CD8-positive, alpha-beta memory T cell (primary cell): ENCODE results near the gene RMI1. TPM values are rescaled to one million over a fixed set of nuclear protein-coding genes. Genes with fewer than 3 reads are reported as not detected.

ENCODE experiments used
- CTCF ChIA-PET: fragments of 350-600 bp; sonication (Branson Sonifier 250); formaldehyde crosslinking; loops from one replicate; lab custom pipeline; 2021; ENCODE audit warnings: antibody characterized with exemption; lab: Charles Lee
- POLR2A ChIA-PET: fragments of 350-600 bp; sonication (Branson Sonifier 250); formaldehyde crosslinking; loops from one replicate; lab custom pipeline; 2021; ENCODE audit warnings: antibody characterized with exemption; lab: Charles Lee
- DNase-seq, 5 donors: peaks; one replicate each; pipeline versions ENCODE4 v3.0.0 to v3.0.0-alpha.2; 2020 to 2022; ENCODE audit warnings: mixed read lengths in 1 of 5
- H3K27ac ChIP-seq: one replicate; pipeline ENCODE4 v1.7.0; 2013; ENCODE audit warnings: low read depth, mild to moderate bottlenecking, low read length, moderate library complexity
- H3K27me3 ChIP-seq: 2 replicates; pipeline ENCODE4 v1.7.0; 2013; ENCODE audit warnings: low read length, mild to moderate bottlenecking; ENCODE audit not compliant: insufficient read depth, poor library complexity, severe bottlenecking
- H3K36me3 ChIP-seq: 2 replicates; pipeline ENCODE4 v1.7.0; 2013; ENCODE audit warnings: mild to moderate bottlenecking, low read length, moderate library complexity; ENCODE audit not compliant: insufficient read depth
- H3K4me1 ChIP-seq: 2 replicates; pipeline ENCODE4 v1.7.0; 2013; ENCODE audit warnings: mild to moderate bottlenecking, low read length, moderate library complexity; ENCODE audit not compliant: insufficient read depth
- H3K4me3 ChIP-seq: 2 replicates; pipeline ENCODE4 v1.7.0; 2013; ENCODE audit warnings: mild to moderate bottlenecking, low read length
- H3K9me3 ChIP-seq: 2 replicates; pipeline ENCODE4 v1.7.0; 2013; ENCODE audit warnings: mild to moderate bottlenecking, low read length
- H3K27ac Mint-ChIP-seq, 8 donors: one replicate each; pipeline ENCODE4 v1.8.0; 2020 to 2021; ENCODE audit warnings: mixed read lengths in 8 of 8, mild to moderate bottlenecking in 6 of 8, inconsistent platforms in 3 of 8, moderate library complexity in 3 of 8
- H3K27me3 Mint-ChIP-seq, 2 donors: one replicate each; pipeline ENCODE4 v1.8.0; 2020 to 2021; ENCODE audit warnings: mixed read lengths in 2 of 2, mild to moderate bottlenecking in 1 of 2, moderate library complexity in 1 of 2
- H3K36me3 Mint-ChIP-seq, 3 donors: one replicate each; pipeline ENCODE4 v1.8.0; 2020 to 2021; ENCODE audit warnings: mixed read lengths in 3 of 3, inconsistent platforms in 1 of 3, mild to moderate bottlenecking in 1 of 3
- H3K4me1 Mint-ChIP-seq, 3 donors: one replicate each; pipeline ENCODE4 v1.8.0; 2020 to 2021; ENCODE audit warnings: mixed read lengths in 3 of 3, inconsistent platforms in 1 of 3, mild to moderate bottlenecking in 1 of 3
- H3K4me3 Mint-ChIP-seq, 7 donors: one replicate each; pipeline ENCODE4 v1.8.0; 2020 to 2021; ENCODE audit warnings: mixed read lengths in 7 of 7, mild to moderate bottlenecking in 6 of 7, moderate library complexity in 4 of 7, inconsistent platforms in 2 of 7
- H3K9me3 Mint-ChIP-seq, 5 donors: one replicate each; pipeline ENCODE4 v1.8.0; 2020 to 2022; ENCODE audit warnings: mixed read lengths in 5 of 5, mild to moderate bottlenecking in 3 of 5, moderate library complexity in 2 of 5, inconsistent platforms in 1 of 5
- polyA plus RNA-seq: library from polyadenylated mRNA; unstranded; fragments of 300-500 nt; fragmentation: Illumina TruSeq; gene quantifications from one replicate; pipeline ENCODE4 v1.2.3, GENCODE V29; 2021
- total RNA-seq, 2 experiments: library from RNA; stranded (reverse); gene quantifications; one replicate each; pipeline ENCODE4 v1.2.3, GENCODE V29; 2021

The RMI1 gene
- total and polyA plus RNA-seq, 3 experiments from 2014 or later, result 5.9 to 29.3 (median 29.0) TPM

DNA sequence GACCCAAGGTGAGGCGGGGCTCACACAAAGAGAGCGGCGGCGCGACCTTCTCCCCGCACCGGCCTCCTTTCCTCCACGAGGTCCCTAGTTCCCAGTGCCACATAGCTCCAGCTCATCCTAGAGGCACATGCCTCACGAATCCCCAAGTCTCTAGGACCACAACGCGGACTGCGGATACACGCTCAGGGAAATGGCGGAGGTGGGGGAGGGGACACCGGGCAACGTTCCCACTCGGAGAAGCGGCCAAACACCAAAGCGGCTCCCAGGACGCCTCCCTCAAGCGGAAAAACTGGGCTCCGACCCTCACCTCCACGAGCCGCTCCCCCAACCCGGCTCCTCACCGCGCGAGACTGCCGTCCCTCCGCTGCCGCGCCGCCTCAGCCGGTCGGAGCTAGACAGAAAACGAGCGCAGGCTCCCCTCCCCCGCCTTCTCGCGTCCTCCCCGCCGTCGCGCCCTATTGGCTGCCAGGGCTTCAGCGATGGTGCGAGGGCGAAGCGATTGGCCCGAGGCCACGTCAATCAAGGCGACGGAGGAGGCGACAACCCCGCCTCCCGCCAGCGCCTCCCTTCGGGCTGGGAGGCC lies 702 bp upstream of the RMI1 start, which contains the start of gene HNRNPK:
TSS of gene HNRNPK (minus strand) at position 404 of the 583 bp plus-strand sequence. CDS start 1,963 bp downstream, outside the sequence.
- peaks cover 0 to 10% of the 10 kb centered on the region in 2 donors for H3K27me3 Mint-ChIP-seq
- Histone ChIP-seq H3K4me3 (peak within 1 kb of the TSS; percentile 82), H3K4me1 (peaks cover 41% of the 10 kb centered on the region), H3K36me3 (peaks cover 30% of the 10 kb centered on the region), H3K27ac (peak within 1 kb of the TSS; percentile 94), H3K27me3 (no peaks in the 10 kb centered on the region), H3K9me3 (no peaks in the 10 kb centered on the region)
- peak within 1 kb of the TSS; percentile 97 to 99 (median 99) for H3K27ac Mint-ChIP-seq
- ChIA-PET CTCF (interaction anchor here (0.6 to 1.5 kb wide), 7 partner anchors 16 to 272 kb away, joined by 3 to 7 read pairs (median 3); partner anchors contain the start of genes KIF27 and UBQLN1), POLR2A (interaction anchor here (0.6 to 3.3 kb wide), 12 partner anchors 9 to 1961 kb away, joined by 3 to 28 read pairs (median 6); partner anchors contain the start of genes IDNK, KIF27, NAA35 and UBQLN1)
- peaks cover 10 to 58% (median 20%) of the 10 kb centered on the region in 3 donors for H3K36me3 Mint-ChIP-seq
- peak; percentile 99 to 100 (median 100) for DNase-seq
- peaks cover 0 to 2% (median 0%) of the 10 kb centered on the region in 5 donors for H3K9me3 Mint-ChIP-seq
- H3K4me3 Mint-ChIP-seq, result peak within 1 kb of the TSS; percentile 91 to 100 (median 98)
- H3K4me1 Mint-ChIP-seq, result peaks cover 51 to 64% (median 58%) of the 10 kb centered on the region in 3 donors

DNA sequence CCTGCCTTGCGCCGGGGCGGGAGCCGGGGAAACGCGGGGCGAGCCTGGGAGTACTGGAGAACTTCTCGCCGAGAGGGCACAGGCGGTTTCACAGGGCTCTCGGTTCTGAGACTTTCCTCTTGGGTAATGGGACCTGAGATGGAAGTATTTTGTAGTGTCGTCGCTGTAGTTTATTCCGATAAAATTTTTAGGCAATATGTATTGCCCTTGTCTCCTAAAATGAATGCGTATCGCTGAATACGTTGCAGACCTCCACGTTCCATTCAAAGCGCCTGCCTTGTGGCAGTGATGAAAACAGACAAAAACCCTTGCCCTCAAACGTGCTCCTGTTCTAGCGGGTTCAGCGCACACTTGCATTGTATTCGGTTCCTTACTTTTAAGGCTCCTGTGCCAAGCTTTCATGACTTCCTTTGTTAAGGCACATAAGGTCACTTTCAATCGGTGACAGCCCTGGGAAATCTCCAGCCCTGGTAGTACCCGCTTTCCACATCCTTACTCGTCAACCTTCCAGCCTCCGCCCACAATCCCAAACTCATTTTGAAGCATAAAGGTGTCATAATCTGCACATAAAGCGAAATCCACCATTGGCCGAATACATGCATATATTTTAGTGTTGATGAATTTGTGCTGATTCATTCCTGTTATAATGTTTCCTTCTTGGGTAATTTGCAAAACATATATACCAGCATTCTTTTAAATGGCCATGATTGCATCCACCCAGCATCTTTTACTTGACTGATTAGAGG lies 694 bp downstream of the RMI1 start:
- peaks cover 37 to 50% (median 44%) of the 10 kb centered on the region in 3 donors for H3K4me1 Mint-ChIP-seq
- ChIA-PET POLR2A (interaction anchor here (1.0 to 3.3 kb wide), 9 partner anchors 20 to 1959 kb away, joined by 3 to 28 read pairs (median 5); partner anchors contain the start of genes KIF27, NAA35 and UBQLN1), CTCF (interaction anchor here (1.1 to 1.5 kb wide), 3 partner anchors 17 to 273 kb away, joined by 4 to 7 read pairs (median 4); partner anchors contain the start of gene UBQLN1)
- peaks cover 16% of the 10 kb centered on the region for H3K36me3 ChIP-seq
- no peaks in the 10 kb centered on the region for H3K9me3 ChIP-seq
- peak overlapping the region; percentile 82 for H3K4me3 ChIP-seq
- H3K27ac Mint-ChIP-seq, result peak overlapping the region; percentile 3 to 99 (median 97)
- H3K27me3 ChIP-seq, result no peaks in the 10 kb centered on the region
- peaks cover 0 to 10% of the 10 kb centered on the region in 2 donors for H3K27me3 Mint-ChIP-seq
- peaks cover 0 to 44% (median 6%) of the 10 kb centered on the region in 3 donors for H3K36me3 Mint-ChIP-seq
- peak overlapping the region; percentile 91 to 100 (median 98) for H3K4me3 Mint-ChIP-seq
- H3K27ac ChIP-seq, result peak overlapping the region; percentile 94
- peaks cover 0 to 2% (median 0%) of the 10 kb centered on the region in 5 donors for H3K9me3 Mint-ChIP-seq
- no peak for DNase-seq
- H3K4me1 ChIP-seq, result peaks cover 27% of the 10 kb centered on the region

DNA sequence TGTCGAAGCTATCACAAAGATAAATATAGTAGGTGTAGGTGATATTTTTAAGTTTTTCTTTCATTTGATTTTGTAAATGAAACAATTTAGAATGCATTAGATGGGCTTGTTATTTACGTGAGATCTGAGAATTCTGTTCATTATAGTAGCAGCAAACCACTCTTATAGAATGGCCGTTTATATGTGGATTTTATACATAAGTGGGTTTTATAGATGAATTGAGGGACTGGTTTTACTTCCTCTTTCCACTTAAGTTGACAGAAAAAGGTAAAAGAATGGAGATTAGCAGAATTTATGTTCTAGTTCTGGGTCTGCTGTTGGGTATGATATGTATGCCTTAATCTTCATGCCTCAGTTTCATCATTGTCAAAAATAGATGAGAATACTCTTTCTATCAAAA lies 5.6 kb downstream of the RMI1 start:
- Histone ChIP-seq H3K4me1 (peaks cover 16% of the 10 kb centered on the region), H3K36me3 (no peaks in the 10 kb centered on the region), H3K27ac (no peak overlapping the region), H3K27me3 (no peaks in the 10 kb centered on the region), H3K9me3 (no peaks in the 10 kb centered on the region), H3K4me3 (no peak overlapping the region)
- Mint-ChIP-seq H3K9me3 (no peaks in the 10 kb centered on the region), H3K4me1 (peaks cover 15 to 36% (median 32%) of the 10 kb centered on the region in 3 donors), H3K27ac (peak overlapping the region in 1 of 8 donors; percentile 7), H3K27me3 (no peaks in the 10 kb centered on the region), H3K36me3 (peaks cover 4 to 16% (median 13%) of the 10 kb centered on the region in 3 donors), H3K4me3 (no peak overlapping the region)
- ChIA-PET CTCF (no interaction called here), POLR2A (no interaction called here)
- no peak for DNase-seq

DNA sequence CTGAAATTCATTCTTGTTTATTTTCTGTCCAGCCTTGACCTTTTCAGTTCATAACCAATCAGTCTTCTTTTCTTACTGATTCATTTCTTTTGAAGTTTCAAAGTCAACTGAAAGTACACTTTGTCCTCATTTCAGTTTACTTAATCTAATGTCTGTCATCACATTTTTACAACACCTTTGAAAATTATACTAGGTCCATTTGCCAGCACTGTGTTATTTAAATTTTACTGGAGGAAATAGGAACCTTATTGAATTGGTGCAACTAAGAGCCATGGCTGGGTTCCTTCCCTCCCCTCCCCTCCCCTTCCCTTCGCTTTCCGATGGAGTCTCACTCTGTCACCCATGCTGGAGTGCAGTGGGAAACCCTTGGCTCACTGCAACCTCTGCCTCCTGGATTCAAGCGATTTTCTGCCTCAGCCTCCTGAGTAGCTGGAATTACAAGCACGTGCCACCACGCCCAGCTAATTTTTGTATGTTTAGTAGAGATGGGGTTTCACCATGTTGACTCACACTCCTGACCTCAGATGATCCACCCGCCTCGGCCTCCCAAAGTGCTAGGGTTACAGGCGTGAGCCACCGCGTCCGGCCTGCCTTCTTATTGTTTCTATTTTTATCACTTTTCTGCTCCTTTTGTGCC lies 6.3 kb downstream of the RMI1 start:
- H3K27ac ChIP-seq, result peak overlapping the region; percentile 24
- CTCF ChIA-PET, result no interaction called here

DNA sequence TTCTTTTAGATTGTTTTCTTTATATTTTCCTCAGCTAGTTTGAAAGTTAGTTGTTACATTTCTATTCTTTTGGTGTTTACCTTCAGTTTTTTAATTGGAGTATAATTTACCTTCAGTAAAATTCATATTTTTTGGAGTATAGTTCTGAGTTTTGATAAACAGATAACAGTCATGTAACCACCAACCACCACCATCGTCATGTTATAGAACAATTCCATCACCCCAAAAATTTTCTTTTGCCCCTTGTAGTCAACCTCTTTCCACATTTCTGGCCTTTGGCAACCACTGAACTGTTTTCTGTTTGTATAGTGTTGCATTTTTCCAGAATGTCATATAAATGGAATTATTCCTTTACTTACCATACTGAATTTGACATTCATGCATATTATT lies 6.8 kb downstream of the RMI1 start:
- H3K27ac ChIP-seq, result peak overlapping the region; percentile 24

More for the DNA sequence above, 6.3 kb downstream of the RMI1 start:
- Mint-ChIP-seq H3K27me3 (no peaks in the 10 kb centered on the region), H3K9me3 (no peaks in the 10 kb centered on the region), H3K27ac (peak overlapping the region in 2 of 8 donors; percentile 21 to 51), H3K4me3 (peak overlapping the region in 3 of 7 donors; percentile 1 to 32 (median 18)), H3K4me1 (peaks cover 9 to 29% (median 25%) of the 10 kb centered on the region in 3 donors), H3K36me3 (peaks cover 4 to 15% (median 13%) of the 10 kb centered on the region in 3 donors)
- POLR2A ChIA-PET, result interaction anchor here (0.6 kb wide), 1 partner anchor 30 kb away, joined by 3 read pairs; a partner anchor contains a TSS
- H3K27me3 ChIP-seq, result no peaks in the 10 kb centered on the region
- DNase-seq, result no peak
- no peaks in the 10 kb centered on the region for H3K36me3 ChIP-seq
- no peak overlapping the region for H3K4me3 ChIP-seq
- H3K9me3 ChIP-seq, result no peaks in the 10 kb centered on the region
- H3K4me1 ChIP-seq, result peaks cover 10% of the 10 kb centered on the region

DNA sequence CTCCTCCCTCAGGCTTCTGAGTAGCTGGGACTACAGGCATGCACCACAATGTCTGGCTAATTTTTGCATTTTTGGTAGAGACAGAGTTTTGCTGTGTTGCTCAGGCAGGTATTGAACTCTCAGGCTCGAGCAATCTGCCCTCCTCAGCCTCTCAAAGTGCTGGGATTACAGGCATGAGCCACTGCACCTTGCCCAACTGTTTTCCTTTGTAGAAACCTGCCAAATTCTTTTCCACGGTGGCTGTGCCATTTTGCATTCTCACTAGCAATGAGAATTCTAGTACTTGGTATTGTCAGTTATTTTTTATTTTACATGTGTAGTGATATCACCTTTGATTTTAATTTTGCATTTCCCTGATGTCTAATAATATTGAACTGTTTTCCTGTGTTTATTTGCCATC lies 7.8 kb downstream of the RMI1 start:
- Histone ChIP-seq H3K4me1 (peaks cover 7% of the 10 kb centered on the region), H3K36me3 (no peaks in the 10 kb centered on the region), H3K27ac (no peak overlapping the region), H3K27me3 (no peaks in the 10 kb centered on the region), H3K9me3 (no peaks in the 10 kb centered on the region), H3K4me3 (no peak overlapping the region)
- Mint-ChIP-seq H3K4me3 (peak overlapping the region in 1 of 7 donors; percentile 24), H3K36me3 (peaks cover 4 to 15% (median 13%) of the 10 kb centered on the region in 3 donors), H3K27me3 (no peaks in the 10 kb centered on the region), H3K4me1 (peaks cover 5 to 15% (median 13%) of the 10 kb centered on the region in 3 donors), H3K27ac (peak overlapping the region in 1 of 8 donors; percentile 23), H3K9me3 (no peaks in the 10 kb centered on the region)
- ChIA-PET POLR2A (no interaction called here), CTCF (no interaction called here)
- DNase-seq, result no peak

More for the DNA sequence above, 6.8 kb downstream of the RMI1 start:
- H3K4me1 ChIP-seq, result peaks cover 7% of the 10 kb centered on the region
- CTCF ChIA-PET, result no interaction called here
- no peaks in the 10 kb centered on the region for H3K27me3 Mint-ChIP-seq
- DNase-seq, result no peak
- H3K36me3 Mint-ChIP-seq, result peaks cover 4 to 15% (median 13%) of the 10 kb centered on the region in 3 donors
- H3K4me3 Mint-ChIP-seq, result peak overlapping the region in 3 of 7 donors; percentile 1 to 32 (median 18)
- no peaks in the 10 kb centered on the region for H3K36me3 ChIP-seq
- no peaks in the 10 kb centered on the region for H3K9me3 ChIP-seq
- POLR2A ChIA-PET, result interaction anchor here (0.6 kb wide), 1 partner anchor 31 kb away, joined by 3 read pairs; a partner anchor contains a TSS
- H3K27me3 ChIP-seq, result no peaks in the 10 kb centered on the region
- H3K9me3 Mint-ChIP-seq, result no peaks in the 10 kb centered on the region
- H3K4me3 ChIP-seq, result no peak overlapping the region
- peaks cover 9 to 25% (median 22%) of the 10 kb centered on the region in 3 donors for H3K4me1 Mint-ChIP-seq
- peak overlapping the region in 2 of 8 donors; percentile 21 to 51 for H3K27ac Mint-ChIP-seq

DNA sequence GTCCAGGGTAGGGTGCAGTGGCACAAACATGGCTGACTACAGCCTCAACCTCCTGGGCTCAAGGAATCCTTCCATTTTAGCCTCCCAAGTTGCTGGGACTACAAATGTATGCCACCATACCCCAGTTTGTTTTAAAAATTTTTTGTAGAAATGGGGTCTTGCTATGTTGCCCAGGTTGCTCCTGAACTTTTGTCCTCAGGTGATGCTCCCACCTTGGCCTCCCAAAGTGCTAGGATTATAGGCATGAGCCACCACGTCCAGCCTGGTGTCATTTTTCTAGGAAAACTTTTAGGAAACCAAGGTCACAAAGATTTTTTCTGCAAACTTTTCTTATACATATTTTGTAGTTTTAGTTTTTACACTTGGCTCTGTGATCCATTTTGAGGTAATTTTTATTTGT lies 10.8 kb downstream of the RMI1 start:
- Histone ChIP-seq H3K4me3 (no peak overlapping the region), H3K4me1 (peaks cover 7% of the 10 kb centered on the region), H3K27ac (no peak overlapping the region), H3K9me3 (no peaks in the 10 kb centered on the region), H3K36me3 (no peaks in the 10 kb centered on the region), H3K27me3 (no peaks in the 10 kb centered on the region)
- Mint-ChIP-seq H3K4me3 (no peak overlapping the region), H3K9me3 (no peaks in the 10 kb centered on the region), H3K27ac (no peak overlapping the region), H3K36me3 (peaks cover 4 to 15% (median 13%) of the 10 kb centered on the region in 3 donors), H3K27me3 (no peaks in the 10 kb centered on the region), H3K4me1 (peaks cover 5 to 20% (median 11%) of the 10 kb centered on the region in 3 donors)
- CTCF ChIA-PET, result no interaction called here
- DNase-seq, result no peak
- POLR2A ChIA-PET, result no interaction called here
